Spleen (tissue), 11 donors: Measurements from ENCODE around the gene FOXK2. TPM values are rescaled to one million over a fixed set of nuclear protein-coding genes. Genes with fewer than 3 reads are reported as not detected.

Experiments used
- DNase-seq: peaks from one replicate; pipeline ENCODE4 v3.0.0-alpha.2; 2020
- H3K27ac ChIP-seq, 8 donors: fragments of 200-600 bp; sonication (generic) in 7 of 8; 1 replicate in 4 of 8; 2 replicates in 4 of 8; pipeline versions ENCODE4 v1.5.0 to v1.8.0; 2016 to 2021; ENCODE audit warnings: inconsistent platforms in 4 of 8, mild to moderate bottlenecking in 4 of 8, moderate library complexity in 1 of 8
- H3K27me3 ChIP-seq, 7 donors: fragments of 200-600 bp; sonication (generic) in 6 of 7; replicated peaks in 1 of 7; 1 replicate in 4 of 7; 2 replicates in 3 of 7; pipeline versions ENCODE4 v1.5.0 to v1.8.0; 2016 to 2021; ENCODE audit warnings: inconsistent platforms in 3 of 7, mild to moderate bottlenecking in 1 of 7
- H3K36me3 ChIP-seq, 6 donors: fragments of 200-600 bp; sonication (generic) in 5 of 6; 1 replicate in 4 of 6; 2 replicates in 2 of 6; pipeline versions ENCODE4 v1.5.0 to v1.8.0; 2016 to 2021; ENCODE audit warnings: inconsistent platforms in 2 of 6
- H3K4me1 ChIP-seq, 6 donors: fragments of 200-600 bp; sonication (generic) in 5 of 6; 1 replicate in 3 of 6; 2 replicates in 3 of 6; pipeline versions ENCODE4 v1.5.0 to v1.8.0; 2016 to 2021; ENCODE audit warnings: inconsistent platforms in 3 of 6
- H3K4me3 ChIP-seq, 8 donors: fragments of 200-600 bp; sonication (generic) in 7 of 8; 1 replicate in 4 of 8; 2 replicates in 4 of 8; pipeline versions ENCODE4 v1.5.0 to v1.8.0; 2016 to 2021; ENCODE audit warnings: inconsistent platforms in 4 of 8, mild to moderate bottlenecking in 4 of 8, moderate library complexity in 2 of 8
- H3K9me3 ChIP-seq, 8 donors: fragments of 200-600 bp; sonication (generic) in 7 of 8; 1 replicate in 4 of 8; 2 replicates in 4 of 8; pipeline versions ENCODE4 v1.5.0 to v1.8.0; 2016 to 2021; ENCODE audit warnings: inconsistent platforms in 4 of 8
- POLR2A ChIP-seq, 3 donors: fragments of 450-650 bp; IDR thresholded peaks; one replicate each; pipeline ENCODE4 v1.5.1; 2017; ENCODE audit warnings: antibody characterized with exemption in 3 of 3, mild to moderate bottlenecking in 1 of 3
- POLR2AphosphoS5 ChIP-seq, 3 donors: sonication (generic); formaldehyde crosslinking; IDR thresholded peaks; one replicate each; pipeline ENCODE4 v1.5.1; 2017; ENCODE audit warnings: antibody characterized with exemption in 3 of 3
- WGBS, 5 donors: extraction: QIAGEN DNeasy Blood & Tissue Kit in 3 of 5; methylation state at CpG; one replicate each; pipeline versions ENCODE4 v1.1.5 to v1.1.7; 2013 to 2018; 5-methylcytosine and 5-hydroxymethylcytosine counted together
- intact Hi-C: fragments of 100-400 bp; cut with DNase I; formaldehyde crosslinking; loops from one replicate; pipeline ENCODE4 v1.15.0; 2023; ENCODE audit warnings: low total_unique reads
- polyA plus RNA-seq, 3 donors: library from polyadenylated mRNA; stranded (reverse); fragments of 200-250 nt; gene quantifications; one replicate each; pipeline ENCODE4 v1.2.1, GENCODE V29; 2013
- total RNA-seq, 7 donors: library from RNA; depleted of rRNA in 3 of 7; stranded (reverse); fragments of >200 nt in 3 of 7; fragmentation: NEBNext Ultra II Directional in 4 of 7; extraction: Animal tissue kit (Norgen Biotek cat#: 25700) in 4 of 7; gene quantifications; one replicate each; pipeline versions ENCODE4 v1.1.0 to v1.2.1, GENCODE V29; 2016 to 2021
- TF ChIP-seq, protein P1 (sequence below), 11 experiments: fragments of 200-600 bp in 7 of 11; fragments of 450-650 bp in 4 of 11; sonication (generic) in 4 of 11; IDR thresholded peaks in 8 of 11; conservative IDR thresholded peaks in 3 of 11; 1 replicate in 7 of 11; 2 replicates in 4 of 11; pipeline versions ENCODE4 v1.4.0 to v1.8.0; 2016 to 2021; ENCODE audit warnings: antibody characterized with exemption in 11 of 11, inconsistent platforms in 4 of 11, mild to moderate bottlenecking in 1 of 11
- donor health status: healthy with polysubstance abuse.
- donor health status: DM: no; HTN: no; CAD: no; lungs with moderate emphysema.
- donor health status: DM: no; HTN: no; CAD: no.
- donor health status: Bipolar disorder and iron deficiency.
- donor health status: healthy.
- donor health status: DM: no; HTN: no; CAD: no.
- donor health status: DM: yes; HTN: yes; CAD: no.

FOXK2 gene
- total and polyA plus RNA-seq, 10 donors = 10.4 to 55.1 (median 45.2) TPM

DNA sequence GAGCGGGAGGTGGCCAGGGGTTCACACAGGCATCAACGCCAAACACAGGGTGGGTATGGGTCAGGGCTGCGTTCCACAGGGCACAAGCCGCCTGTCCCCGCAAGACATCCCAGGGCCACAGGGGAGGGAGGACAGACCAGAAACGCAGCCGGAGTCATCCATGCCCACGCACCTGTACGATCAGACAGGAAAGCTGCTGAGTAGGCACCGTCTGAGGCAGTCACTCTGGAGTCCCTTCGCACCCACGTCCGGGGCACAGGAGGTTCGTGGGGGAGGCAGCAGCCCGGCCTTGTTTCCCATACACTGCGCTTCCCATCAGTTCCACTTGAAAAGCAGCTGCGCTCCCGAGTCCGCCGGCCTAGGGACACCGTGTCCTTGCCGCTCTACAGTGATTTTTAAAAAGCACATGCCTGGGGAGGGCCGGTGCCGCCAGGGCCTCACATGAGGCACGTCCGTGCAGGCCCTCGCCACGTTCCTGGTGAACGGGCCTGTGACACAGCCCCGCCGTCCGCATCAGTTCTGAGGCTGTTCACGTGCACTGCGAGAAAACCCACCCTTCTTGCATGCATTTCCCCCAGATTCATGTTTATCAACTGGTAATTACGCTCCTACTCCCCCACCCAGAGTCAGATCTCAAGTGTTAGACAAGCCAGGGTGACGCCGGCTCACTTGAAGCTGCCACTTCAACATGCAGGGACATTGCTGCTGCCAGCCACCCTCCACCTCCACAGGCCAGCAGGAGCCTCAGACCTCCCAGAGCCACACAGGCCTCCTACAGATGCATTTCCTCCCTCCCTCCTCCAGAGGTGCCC lies 94.0 kb downstream of the FOXK2 start:
- Histone ChIP-seq H3K4me3 (no peak overlapping the region), H3K4me1 (no peaks in the 10 kb centered on the region), H3K9me3 (no peaks in the 10 kb centered on the region), H3K27ac (peak overlapping the region in 1 of 8 donors; percentile 28), H3K27me3 (no peaks in the 10 kb centered on the region), H3K36me3 (peaks cover 5 to 97% (median 61%) of the 10 kb centered on the region in 6 donors)
- peak in 2 of 3 donors; percentile 50 to 75 for TF ChIP-seq POLR2AphosphoS5 (IDR thresholded peaks at IDR 0.05)
- no peak for TF ChIP-seq POLR2A (IDR thresholded peaks at IDR 0.05)
- TF ChIP-seq, protein P1, sequence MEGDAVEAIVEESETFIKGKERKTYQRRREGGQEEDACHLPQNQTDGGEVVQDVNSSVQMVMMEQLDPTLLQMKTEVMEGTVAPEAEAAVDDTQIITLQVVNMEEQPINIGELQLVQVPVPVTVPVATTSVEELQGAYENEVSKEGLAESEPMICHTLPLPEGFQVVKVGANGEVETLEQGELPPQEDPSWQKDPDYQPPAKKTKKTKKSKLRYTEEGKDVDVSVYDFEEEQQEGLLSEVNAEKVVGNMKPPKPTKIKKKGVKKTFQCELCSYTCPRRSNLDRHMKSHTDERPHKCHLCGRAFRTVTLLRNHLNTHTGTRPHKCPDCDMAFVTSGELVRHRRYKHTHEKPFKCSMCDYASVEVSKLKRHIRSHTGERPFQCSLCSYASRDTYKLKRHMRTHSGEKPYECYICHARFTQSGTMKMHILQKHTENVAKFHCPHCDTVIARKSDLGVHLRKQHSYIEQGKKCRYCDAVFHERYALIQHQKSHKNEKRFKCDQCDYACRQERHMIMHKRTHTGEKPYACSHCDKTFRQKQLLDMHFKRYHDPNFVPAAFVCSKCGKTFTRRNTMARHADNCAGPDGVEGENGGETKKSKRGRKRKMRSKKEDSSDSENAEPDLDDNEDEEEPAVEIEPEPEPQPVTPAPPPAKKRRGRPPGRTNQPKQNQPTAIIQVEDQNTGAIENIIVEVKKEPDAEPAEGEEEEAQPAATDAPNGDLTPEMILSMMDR (IDR thresholded peaks at IDR 0.05 in 8 of 11, conservative IDR thresholded peaks at IDR 0.05 in 3 of 11) = no peak
- no peak for DNase-seq
- intact Hi-C loops = no loop called here
- WGBS, 5 donors = 87 to 94% (median 92%) methylated on average over 28 to 37 of the region's 37 CpGs

GRCh38 chr17:82614095-82614631 lies 94.6 kb downstream of the FOXK2 start:
- H3K4me1 ChIP-seq = no peaks in the 10 kb centered on the region
- peak; percentile 53 for DNase-seq
- H3K4me3 ChIP-seq = no peak overlapping the region
- TF ChIP-seq POLR2AphosphoS5 (IDR thresholded peaks at IDR 0.05) = no peak
- TF ChIP-seq POLR2A (IDR thresholded peaks at IDR 0.05) = no peak
- TF ChIP-seq, protein P1 (IDR thresholded peaks at IDR 0.05 in 8 of 11, conservative IDR thresholded peaks at IDR 0.05 in 3 of 11) = no peak
- no peaks in the 10 kb centered on the region for H3K27me3 ChIP-seq
- no peaks in the 10 kb centered on the region for H3K9me3 ChIP-seq
- H3K36me3 ChIP-seq = peaks cover 5 to 97% (median 65%) of the 10 kb centered on the region in 6 donors
- peak overlapping the region in 2 of 8 donors; percentile 2 to 28 for H3K27ac ChIP-seq
- intact Hi-C loops = no loop called here
- WGBS, 5 donors = 53 to 93% (median 72%) methylated on average over 4 to 19 of the region's 22 CpGs

DNA sequence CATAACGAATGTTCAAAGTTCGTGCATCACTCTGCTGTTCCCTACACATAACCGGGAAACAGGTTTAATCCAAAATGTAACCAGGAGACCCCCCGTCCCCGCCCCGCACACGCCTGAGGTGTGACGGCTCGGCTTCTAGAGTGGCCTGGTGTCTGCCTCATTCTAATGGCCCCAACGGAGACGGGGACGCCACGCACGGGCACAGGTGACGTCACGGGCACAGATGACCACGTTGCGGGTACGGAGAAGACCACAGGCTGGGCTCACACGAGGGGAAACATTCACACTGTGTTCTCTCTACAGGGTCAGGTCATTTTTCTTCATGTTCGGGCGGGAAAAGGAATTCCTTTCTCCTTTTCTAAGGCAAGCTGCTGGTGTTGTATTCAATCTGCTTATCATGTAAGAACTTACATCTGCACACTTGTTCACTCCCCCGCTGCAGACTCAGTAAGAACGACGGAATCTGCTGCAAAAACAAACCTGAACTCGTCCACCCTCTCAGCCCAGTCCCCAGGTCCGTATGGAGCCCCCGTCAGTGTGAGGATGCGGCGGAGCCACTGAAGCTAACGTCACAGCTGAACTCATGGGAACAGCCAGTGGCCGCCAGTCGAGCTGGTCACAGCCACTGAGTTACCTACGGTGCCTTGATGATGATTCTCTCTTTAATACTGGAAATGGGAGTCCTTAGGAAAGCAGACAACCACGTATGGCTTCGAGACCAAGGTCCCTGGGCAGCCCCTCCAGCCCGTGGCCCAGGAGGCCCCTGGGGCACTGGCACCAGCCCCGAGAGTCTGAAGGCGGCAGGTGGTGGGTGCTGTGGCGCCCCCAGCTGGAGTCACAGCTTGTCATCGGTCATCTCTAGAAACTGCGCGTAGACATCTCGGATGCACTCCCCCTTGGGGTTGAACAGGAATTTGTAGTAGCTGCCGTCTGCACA lies 95.8 kb downstream of the FOXK2 start:
- Histone ChIP-seq H3K9me3 (no peaks in the 10 kb centered on the region), H3K4me1 (no peaks in the 10 kb centered on the region), H3K27me3 (no peaks in the 10 kb centered on the region), H3K36me3 (peaks cover 8 to 97% (median 72%) of the 10 kb centered on the region in 6 donors), H3K27ac (no peak overlapping the region), H3K4me3 (no peak overlapping the region)
- 90 to 95% (median 94%) methylated on average over 39 to 45 of the region's 45 CpGs for WGBS, 5 donors
- intact Hi-C loops = no loop called here
- TF ChIP-seq, protein P1 (IDR thresholded peaks at IDR 0.05 in 8 of 11, conservative IDR thresholded peaks at IDR 0.05 in 3 of 11) = no peak
- peak in 2 of 3 donors; percentile 5 to 52 for TF ChIP-seq POLR2AphosphoS5 (IDR thresholded peaks at IDR 0.05)
- TF ChIP-seq POLR2A (IDR thresholded peaks at IDR 0.05) = no peak
- peak; percentile 58 for DNase-seq
